ENCODE measurements around the gene PRELID3B. TPM values are rescaled to one million over a fixed set of nuclear protein-coding genes. Genes with fewer than 3 reads are reported as not detected.

PRELID3B gene
- total RNA-seq, 1 donor, result 68.4 TPM

- Histone ChIP-seq H3K4me3 (ENCODE audit: insufficient read depth, low read length) (no peak overlapping the region), H3K27me3 (ENCODE audit: insufficient read depth, low read length) (no peaks in the 10 kb centered on the region), H4K20me1 (ENCODE audit: insufficient read depth, low read length) (peaks cover 22% of the 10 kb centered on the region), H3K4me2 (ENCODE audit: insufficient read depth, low read length) (no peak overlapping the region), H3K36me3 (ENCODE audit: insufficient read depth, low read length) (peaks cover 76% of the 10 kb centered on the region), H3K4me1 (ENCODE audit: insufficient read depth, low read length) (peaks cover 8% of the 10 kb centered on the region), H2AFZ (ENCODE audit: low read length) (no peak overlapping the region), H3K9me3 (ENCODE audit: low read depth, low read length) (no peaks in the 10 kb centered on the region), H3K79me2 (ENCODE audit: insufficient read depth, low read length) (peaks cover 42% of the 10 kb centered on the region), H3K27ac (ENCODE audit: low read depth, low read length) (no peak overlapping the region)
- TF ChIP-seq, protein P1, sequence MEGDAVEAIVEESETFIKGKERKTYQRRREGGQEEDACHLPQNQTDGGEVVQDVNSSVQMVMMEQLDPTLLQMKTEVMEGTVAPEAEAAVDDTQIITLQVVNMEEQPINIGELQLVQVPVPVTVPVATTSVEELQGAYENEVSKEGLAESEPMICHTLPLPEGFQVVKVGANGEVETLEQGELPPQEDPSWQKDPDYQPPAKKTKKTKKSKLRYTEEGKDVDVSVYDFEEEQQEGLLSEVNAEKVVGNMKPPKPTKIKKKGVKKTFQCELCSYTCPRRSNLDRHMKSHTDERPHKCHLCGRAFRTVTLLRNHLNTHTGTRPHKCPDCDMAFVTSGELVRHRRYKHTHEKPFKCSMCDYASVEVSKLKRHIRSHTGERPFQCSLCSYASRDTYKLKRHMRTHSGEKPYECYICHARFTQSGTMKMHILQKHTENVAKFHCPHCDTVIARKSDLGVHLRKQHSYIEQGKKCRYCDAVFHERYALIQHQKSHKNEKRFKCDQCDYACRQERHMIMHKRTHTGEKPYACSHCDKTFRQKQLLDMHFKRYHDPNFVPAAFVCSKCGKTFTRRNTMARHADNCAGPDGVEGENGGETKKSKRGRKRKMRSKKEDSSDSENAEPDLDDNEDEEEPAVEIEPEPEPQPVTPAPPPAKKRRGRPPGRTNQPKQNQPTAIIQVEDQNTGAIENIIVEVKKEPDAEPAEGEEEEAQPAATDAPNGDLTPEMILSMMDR (IDR thresholded peaks at IDR 0.05; ENCODE audit: extremely low read depth, low read depth, low read length), result no peak
- DNase-seq (ENCODE audit: insufficient read length, low spot score, missing footprints), result peak; percentile 50
Measured at GRCh38 chr20:59000326-59000725, 42.3 kb downstream of the PRELID3B start.

DNA sequence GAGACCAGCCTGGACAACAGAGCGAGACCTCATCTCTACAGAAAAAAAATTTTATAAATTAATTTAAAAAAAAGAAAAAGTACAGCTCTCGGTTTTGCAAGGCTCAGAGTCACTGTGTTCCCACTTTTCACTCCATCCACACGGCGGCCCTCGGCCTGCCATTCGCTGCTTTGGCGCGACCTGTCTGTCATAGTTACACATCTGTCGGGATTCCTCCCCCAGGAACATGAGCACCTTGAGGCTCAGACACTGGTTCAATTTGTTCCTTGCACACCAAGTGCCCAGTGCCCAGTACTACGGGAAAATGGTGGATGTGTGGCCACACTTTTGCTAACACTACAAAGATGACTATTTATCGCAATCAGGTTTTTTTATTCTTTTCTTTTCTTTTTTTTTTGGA is 43.9 kb downstream of the PRELID3B start:
- TF ChIP-seq, protein P1 (IDR thresholded peaks at IDR 0.05; ENCODE audit: extremely low read depth, low read depth, low read length), result no peak
- H3K4me3 ChIP-seq (ENCODE audit: insufficient read depth, low read length), result no peak overlapping the region
- H4K20me1 ChIP-seq (ENCODE audit: insufficient read depth, low read length), result peaks cover 23% of the 10 kb centered on the region
- no peaks in the 10 kb centered on the region for H3K4me1 ChIP-seq (ENCODE audit: insufficient read depth, low read length)
- no peak overlapping the region for H3K27ac ChIP-seq (ENCODE audit: low read depth, low read length)
- H3K27me3 ChIP-seq (ENCODE audit: insufficient read depth, low read length), result no peaks in the 10 kb centered on the region
- H3K4me2 ChIP-seq (ENCODE audit: insufficient read depth, low read length), result no peak overlapping the region
- H2AFZ ChIP-seq (ENCODE audit: low read length), result no peak overlapping the region
- H3K79me2 ChIP-seq (ENCODE audit: insufficient read depth, low read length), result peaks cover 25% of the 10 kb centered on the region
- H3K9me3 ChIP-seq (ENCODE audit: low read depth, low read length), result no peaks in the 10 kb centered on the region
- peak; percentile 25 for DNase-seq (ENCODE audit: insufficient read length, low spot score, missing footprints)
- peaks cover 80% of the 10 kb centered on the region for H3K36me3 ChIP-seq (ENCODE audit: insufficient read depth, low read length)

- Histone ChIP-seq H3K27ac (ENCODE audit: low read depth, low read length) (no peak overlapping the region), H4K20me1 (ENCODE audit: insufficient read depth, low read length) (peaks cover 22% of the 10 kb centered on the region), H3K4me3 (ENCODE audit: insufficient read depth, low read length) (no peak overlapping the region), H3K4me1 (ENCODE audit: insufficient read depth, low read length) (no peaks in the 10 kb centered on the region), H3K9me3 (ENCODE audit: low read depth, low read length) (no peaks in the 10 kb centered on the region), H3K79me2 (ENCODE audit: insufficient read depth, low read length) (peaks cover 11% of the 10 kb centered on the region), H3K27me3 (ENCODE audit: insufficient read depth, low read length) (no peaks in the 10 kb centered on the region), H3K4me2 (ENCODE audit: insufficient read depth, low read length) (no peak overlapping the region), H3K36me3 (ENCODE audit: insufficient read depth, low read length) (peaks cover 84% of the 10 kb centered on the region), H2AFZ (ENCODE audit: low read length) (no peak overlapping the region)
- TF ChIP-seq, protein P1 (IDR thresholded peaks at IDR 0.05; ENCODE audit: extremely low read depth, low read depth, low read length), result no peak
- DNase-seq (ENCODE audit: insufficient read length, low spot score, missing footprints), result peak; percentile 76
Measured at GRCh38 chr20:58997141-58997770, 45.3 kb downstream of the PRELID3B start.

DNA sequence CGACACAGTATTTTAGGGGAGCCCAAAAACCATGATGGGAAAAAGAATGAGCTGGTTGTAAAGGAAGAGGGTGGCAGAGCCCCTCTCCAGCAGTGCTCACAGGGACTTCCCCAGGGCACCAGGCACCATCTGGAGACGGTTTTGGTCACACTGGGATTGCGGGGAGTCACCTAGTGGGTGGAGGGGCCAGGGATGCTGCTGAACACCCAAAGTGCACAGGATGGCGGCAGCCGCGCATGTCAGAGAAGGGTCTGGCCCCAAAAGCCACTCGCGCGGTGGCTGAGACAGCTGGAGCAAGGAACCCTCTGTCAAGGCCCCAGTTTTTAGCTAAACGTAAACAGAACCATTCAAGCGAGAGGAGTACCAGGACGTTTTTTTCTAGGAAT is 46.4 kb downstream of the PRELID3B start:
- Histone ChIP-seq H3K36me3 (ENCODE audit: insufficient read depth, low read length) (peaks cover 89% of the 10 kb centered on the region), H3K4me2 (ENCODE audit: insufficient read depth, low read length) (no peak overlapping the region), H4K20me1 (ENCODE audit: insufficient read depth, low read length) (peaks cover 16% of the 10 kb centered on the region), H2AFZ (ENCODE audit: low read length) (no peak overlapping the region), H3K4me1 (ENCODE audit: insufficient read depth, low read length) (no peaks in the 10 kb centered on the region), H3K79me2 (ENCODE audit: insufficient read depth, low read length) (peaks cover under 1% of the 10 kb centered on the region), H3K27ac (ENCODE audit: low read depth, low read length) (no peak overlapping the region), H3K4me3 (ENCODE audit: insufficient read depth, low read length) (no peak overlapping the region), H3K27me3 (ENCODE audit: insufficient read depth, low read length) (no peaks in the 10 kb centered on the region), H3K9me3 (ENCODE audit: low read depth, low read length) (no peaks in the 10 kb centered on the region)
- peak; percentile 78 for DNase-seq (ENCODE audit: insufficient read length, low spot score, missing footprints)
- TF ChIP-seq, protein P1 (IDR thresholded peaks at IDR 0.05; ENCODE audit: extremely low read depth, low read depth, low read length), result no peak
